ENCODE results near the gene NFXL1. TPM values are rescaled to one million over a fixed set of nuclear protein-coding genes. Genes with fewer than 3 reads are reported as not detected.

Gene NFXL1
- total and polyA plus RNA-seq, 2 donors (not counting 1 experiment from before 2014, with no cell fraction given) = 5.8 to 16.5 TPM

- ATAC-seq (ENCODE audit: low read depth) (no peak), DNase-seq (no peak)
- Histone ChIP-seq H3K4me3 (ENCODE audit: control extremely low read depth in 1 of 5, extremely low read depth in 1 of 5, insufficient read depth in 1 of 5, low read depth in 2 of 5, low read length in 4 of 5) (no peak overlapping the region), H3K4me2 (replicated peaks; ENCODE audit: low read depth, low read length, poor library complexity, severe bottlenecking) (no peak overlapping the region), H3K27me3 (replicated peaks in 1 of 4; ENCODE audit: control extremely low read depth in 1 of 4, control insufficient read depth in 3 of 4, insufficient read depth in 4 of 4, low read length in 3 of 4) (no peaks in the 10 kb centered on the region), H3K36me3 (replicated peaks in 1 of 2; ENCODE audit: control extremely low read depth in 1 of 2, control insufficient read depth in 1 of 2, extremely low read depth in 1 of 2, insufficient read depth in 2 of 2, low read length in 1 of 2) (peaks cover 19 to 40% of the 10 kb centered on the region in 2 experiments), H2AFZ (ENCODE audit: insufficient read depth, low read depth, low read length, poor library complexity, severe bottlenecking) (no peak overlapping the region), H3K4me1 (ENCODE audit: control insufficient read depth in 2 of 2, insufficient read depth in 2 of 2, low read length in 2 of 2) (no peaks in the 10 kb centered on the region), H3K79me2 (ENCODE audit: control insufficient read depth, insufficient read depth, low read length) (no peaks in the 10 kb centered on the region), H3K27ac (ENCODE audit: low read length in 2 of 2) (no peak overlapping the region), H3K9me3 (ENCODE audit: control extremely low read depth in 1 of 3, control insufficient read depth in 2 of 3, insufficient read depth in 1 of 3, low read length in 2 of 3) (no peaks in the 10 kb centered on the region), H4K20me1 (ENCODE audit: control insufficient read depth, insufficient read depth, low read length, poor library complexity, severe bottlenecking) (no peaks in the 10 kb centered on the region), H3K9ac (ENCODE audit: low read length) (no peak overlapping the region)
- H3K27ac Mint-ChIP-seq = no peak overlapping the region
- POLR2A ChIA-PET = no interaction called here
- no peaks in the 10 kb centered on the region for H3K27me3 Mint-ChIP-seq
- intact Hi-C loops (cut with micrococcal nuclease) = no loop called here
- CTCF ChIA-PET = no interaction called here
- no peaks in the 10 kb centered on the region for H3K4me1 Mint-ChIP-seq
- no peak overlapping the region for H3K4me3 Mint-ChIP-seq
- TF ChIP-seq EZH2 (IDR thresholded peaks at IDR 0.05; ENCODE audit: borderline replicate concordance, insufficient read depth, low read depth, low read length, poor library complexity, severe bottlenecking) = no peak
- H3K9me3 Mint-ChIP-seq (ENCODE audit: insufficient read depth) = no peaks in the 10 kb centered on the region
Observed at GRCh38 chr4:47879458-47879857, 34.9 kb downstream of the NFXL1 start.

- no peaks in the 10 kb centered on the region for H3K79me2 ChIP-seq (ENCODE audit: control insufficient read depth, insufficient read depth, low read length)
- Mint-ChIP-seq H3K4me1 (no peaks in the 10 kb centered on the region), H3K27me3 (no peaks in the 10 kb centered on the region), H3K9me3 (ENCODE audit: insufficient read depth) (peaks cover 2% of the 10 kb centered on the region), H3K27ac (no peak overlapping the region), H3K4me3 (no peak overlapping the region)
- ChIA-PET CTCF (no interaction called here), POLR2A (no interaction called here)
- H2AFZ ChIP-seq (ENCODE audit: insufficient read depth, low read depth, low read length, poor library complexity, severe bottlenecking) = no peak overlapping the region
- peaks cover 0 to 5% (median 4%) of the 10 kb centered on the region in 3 donors for H3K9me3 ChIP-seq (ENCODE audit: control extremely low read depth in 1 of 3, control insufficient read depth in 2 of 3, insufficient read depth in 1 of 3, low read length in 2 of 3)
- H3K36me3 ChIP-seq (replicated peaks in 1 of 2; ENCODE audit: control extremely low read depth in 1 of 2, control insufficient read depth in 1 of 2, extremely low read depth in 1 of 2, insufficient read depth in 2 of 2, low read length in 1 of 2) = peaks cover 16 to 40% of the 10 kb centered on the region in 2 experiments
- H3K9ac ChIP-seq (ENCODE audit: low read length) = no peak overlapping the region
- intact Hi-C loops (cut with micrococcal nuclease) = no loop called here
- H4K20me1 ChIP-seq (ENCODE audit: control insufficient read depth, insufficient read depth, low read length, poor library complexity, severe bottlenecking) = no peaks in the 10 kb centered on the region
- no peak overlapping the region for H3K4me3 ChIP-seq (ENCODE audit: control extremely low read depth in 1 of 5, extremely low read depth in 1 of 5, insufficient read depth in 1 of 5, low read depth in 2 of 5, low read length in 4 of 5)
- no peak overlapping the region for H3K27ac ChIP-seq (ENCODE audit: low read length in 2 of 2)
- DNase-seq (no peak), ATAC-seq (ENCODE audit: low read depth) (no peak)
- no peak for TF ChIP-seq EZH2 (IDR thresholded peaks at IDR 0.05; ENCODE audit: borderline replicate concordance, insufficient read depth, low read depth, low read length, poor library complexity, severe bottlenecking)
- TF ChIP-seq, protein P1, sequence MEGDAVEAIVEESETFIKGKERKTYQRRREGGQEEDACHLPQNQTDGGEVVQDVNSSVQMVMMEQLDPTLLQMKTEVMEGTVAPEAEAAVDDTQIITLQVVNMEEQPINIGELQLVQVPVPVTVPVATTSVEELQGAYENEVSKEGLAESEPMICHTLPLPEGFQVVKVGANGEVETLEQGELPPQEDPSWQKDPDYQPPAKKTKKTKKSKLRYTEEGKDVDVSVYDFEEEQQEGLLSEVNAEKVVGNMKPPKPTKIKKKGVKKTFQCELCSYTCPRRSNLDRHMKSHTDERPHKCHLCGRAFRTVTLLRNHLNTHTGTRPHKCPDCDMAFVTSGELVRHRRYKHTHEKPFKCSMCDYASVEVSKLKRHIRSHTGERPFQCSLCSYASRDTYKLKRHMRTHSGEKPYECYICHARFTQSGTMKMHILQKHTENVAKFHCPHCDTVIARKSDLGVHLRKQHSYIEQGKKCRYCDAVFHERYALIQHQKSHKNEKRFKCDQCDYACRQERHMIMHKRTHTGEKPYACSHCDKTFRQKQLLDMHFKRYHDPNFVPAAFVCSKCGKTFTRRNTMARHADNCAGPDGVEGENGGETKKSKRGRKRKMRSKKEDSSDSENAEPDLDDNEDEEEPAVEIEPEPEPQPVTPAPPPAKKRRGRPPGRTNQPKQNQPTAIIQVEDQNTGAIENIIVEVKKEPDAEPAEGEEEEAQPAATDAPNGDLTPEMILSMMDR (IDR thresholded peaks at IDR 0.05) = no peak
- H3K4me1 ChIP-seq (ENCODE audit: control insufficient read depth in 2 of 2, insufficient read depth in 2 of 2, low read length in 2 of 2) = no peaks in the 10 kb centered on the region
- H3K4me2 ChIP-seq (replicated peaks; ENCODE audit: low read depth, low read length, poor library complexity, severe bottlenecking) = no peak overlapping the region
- no peaks in the 10 kb centered on the region for H3K27me3 ChIP-seq (replicated peaks in 1 of 4; ENCODE audit: control extremely low read depth in 1 of 4, control insufficient read depth in 3 of 4, insufficient read depth in 4 of 4, low read length in 3 of 4)
- no CpG with 5 or more reads among the region's 3 CpGs for WGBS (ENCODE audit: insufficient coverage)
Observed at GRCh38 chr4:47876784-47877546, 37.4 kb downstream of the NFXL1 start.
